K562 (cell line): ENCODE results near the gene PLPP6. TPM values are rescaled to one million over a fixed set of nuclear protein-coding genes. Genes with fewer than 3 reads are reported as not detected.

ENCODE experiments used
- ATAC-seq: fragments of 200-7000 bp; cut with Tn5 transposase; 3 replicates; pipeline ENCODE4 v1.9.1; 2020; ENCODE audit warnings: moderate library complexity
- BruUV-seq: library from RNA; stranded (reverse); fragments of 400-500 nt; replicated peaks from 2 replicates; lab custom pipeline; 2021; lab: Mats Ljungman, UMichigan
- CTCF ChIA-PET: fragments of 300-600 bp; formaldehyde crosslinking; extraction: SDS; loops from one replicate; lab custom pipeline; 2021; ENCODE audit warnings: low intra/inter-chr PET ratio; lab: Yijun Ruan, JAX
- POLR2A ChIA-PET: fragments of 300-600, 350-650 bp; sonication (Branson Sonifier 250); formaldehyde crosslinking; extraction: SDS; loops from one replicate; lab custom pipeline; 2021; ENCODE audit warnings: antibody characterized with exemption, inconsistent platforms; lab: Yijun Ruan, JAX
- DNase-seq, 4 experiments: peaks; one replicate each; pipeline versions ENCODE4 v3.0.0 to v3.0.0-alpha.2; 2011 to 2018; ENCODE audit warnings: low spot score in 3 of 4, mixed read lengths in 3 of 4; ENCODE audit errors: extremely low read depth in 1 of 4
- FAIRE-seq: peaks from 2 replicates; lab custom pipeline; 2011; peaks lifted over from hg19 to GRCh38; lab: Jason Lieb, UNC
- H2AFZ ChIP-seq: 2 replicates; pipeline ENCODE4 v1.6.0; 2011; ENCODE audit warnings: low read depth, low read length, control low read depth, inconsistent platforms
- H3K27ac ChIP-seq: fragments of 200-600 bp; 3 replicates; pipeline ENCODE4 v1.8.0; 2011; ENCODE audit warnings: low read depth, mild to moderate bottlenecking, control low read depth, inconsistent platforms, low read length, moderate library complexity, mixed read lengths; ENCODE audit errors: extremely low read depth
- H3K27me3 ChIP-seq, 2 experiments: fragments of 300-600 bp in 1 of 2; 2 replicates in 1 of 2; 3 replicates in 1 of 2; pipeline versions ENCODE4 v1.6.0 to v1.8.0; 2011; ENCODE audit warnings: inconsistent platforms in 2 of 2, low read length in 2 of 2, mild to moderate bottlenecking in 1 of 2, mixed read lengths in 1 of 2, moderate library complexity in 1 of 2; ENCODE audit not compliant: control insufficient read depth in 2 of 2, insufficient read depth in 2 of 2
- H3K36me3 ChIP-seq: fragments of 300-600 bp; 3 replicates; pipeline ENCODE4 v1.8.0; 2011; ENCODE audit warnings: mild to moderate bottlenecking, low read length, inconsistent platforms; ENCODE audit not compliant: control insufficient read depth, insufficient read depth
- H3K4me1 ChIP-seq, 2 experiments: fragments of 200-600 bp in 1 of 2; replicated peaks in 1 of 2; 2 replicates in 1 of 2; 3 replicates in 1 of 2; pipeline versions ENCODE4 v1.5.1 to v1.8.0; 2011; ENCODE audit warnings: inconsistent platforms in 2 of 2, low read length in 2 of 2, mild to moderate bottlenecking in 1 of 2, mixed read lengths in 1 of 2, moderate library complexity in 1 of 2; ENCODE audit not compliant: control insufficient read depth in 2 of 2, insufficient read depth in 2 of 2
- H3K4me2 ChIP-seq: 2 replicates; pipeline ENCODE4 v1.6.1; 2011; ENCODE audit warnings: low read length, control low read depth, inconsistent platforms, mixed read lengths; ENCODE audit not compliant: insufficient read depth
- H3K4me3 ChIP-seq: fragments of 200-600 bp; sonication (generic), shearing (Covaris generic); 2 replicates; pipeline ENCODE4 v1.5.1; 2016; ENCODE audit warnings: control low read depth, inconsistent platforms
- H3K79me2 ChIP-seq: fragments of 200-600 bp; 3 replicates; pipeline ENCODE4 v1.8.0; 2011; ENCODE audit warnings: low read length, inconsistent platforms; ENCODE audit not compliant: control insufficient read depth, insufficient read depth
- H3K9ac ChIP-seq, 2 experiments: 2 replicates each; pipeline versions ENCODE4 v1.6.0 to v1.6.1; 2011; ENCODE audit warnings: low read depth in 2 of 2, low read length in 2 of 2, control low read depth in 1 of 2, inconsistent platforms in 1 of 2, mild to moderate bottlenecking in 1 of 2, mixed read lengths in 1 of 2; ENCODE audit not compliant: insufficient read depth in 1 of 2
- H3K9me1 ChIP-seq: one replicate; pipeline ENCODE4 v1.6.0; 2011; ENCODE audit warnings: inconsistent platforms, mild to moderate bottlenecking, low read length, moderate library complexity; ENCODE audit not compliant: control insufficient read depth, insufficient read depth
- H3K9me3 ChIP-seq: replicated peaks from 2 replicates; pipeline ENCODE4 v1.5.1; 2011; ENCODE audit warnings: low read depth, low read length, inconsistent platforms; ENCODE audit not compliant: control insufficient read depth, insufficient read depth
- H4K20me1 ChIP-seq: replicated peaks from 2 replicates; pipeline ENCODE4 v1.6.1; 2011; ENCODE audit warnings: low read length, inconsistent platforms, mixed read lengths; ENCODE audit not compliant: control insufficient read depth, insufficient read depth
- BCLAF1 ChIP-seq, 2 experiments: fragments of 450-650 bp in 1 of 2; IDR thresholded peaks; 2 replicates each; pipeline ENCODE4 v1.6.1; 2011 to 2017; ENCODE audit warnings: low read depth in 2 of 2, antibody characterized with exemption in 1 of 2, borderline replicate concordance in 1 of 2, low read length in 1 of 2, mild to moderate bottlenecking in 1 of 2, mixed read lengths in 1 of 2; ENCODE audit not compliant: control insufficient read depth in 1 of 2
- CGGBP1 ChIP-seq: fragments of 250-450 bp; sonication (Bioruptor Pico); IDR thresholded peaks from 2 replicates; pipeline ENCODE4 v1.9.0; 2021; ENCODE audit warnings: mild to moderate bottlenecking
- HNRNPL ChIP-seq: fragments of 200-400 bp; formaldehyde crosslinking; IDR thresholded peaks from 2 replicates; pipeline ENCODE4 v1.6.1; 2017; ENCODE audit warnings: low read depth, mild to moderate bottlenecking, low read length
- KDM5B ChIP-seq: fragments of 200-600 bp; sonication (generic); IDR thresholded peaks from 2 replicates; pipeline ENCODE4 v1.6.1; 2012; ENCODE audit warnings: low read depth, mild to moderate bottlenecking, moderate library complexity, low read length, control low read depth, inconsistent platforms; ENCODE audit not compliant: insufficient replicate concordance
- KLF13 ChIP-seq: fragments of 450-650 bp; IDR thresholded peaks from 2 replicates; pipeline ENCODE4 v1.6.1; 2016; ENCODE audit warnings: missing genetic modification characterization, low read depth, mild to moderate bottlenecking, missing compliant biosample characterization, moderate library complexity, borderline replicate concordance
- WGBS: fragments of 100-300 bp; shearing (Covaris generic); methylation state at CpG from one replicate; pipeline ENCODE4 v1.1.6; 2016; ENCODE audit warnings: low coverage, mixed read lengths; ENCODE audit not compliant: insufficient coverage; ENCODE audit errors: missing lambda C conversion rate; 5-methylcytosine and 5-hydroxymethylcytosine counted together
- in situ Hi-C: fragments of 300-500 bp; cut with MboI; formaldehyde crosslinking; loops from 4 replicates; pipeline ENCODE4 v1.15.0; 2018; ENCODE audit warnings: inconsistent platforms, mixed read lengths
- intact Hi-C: fragments of 100-400 bp; cut with micrococcal nuclease; formaldehyde crosslinking; loops from 2 replicates; pipeline ENCODE4 v1.14.2; 2022
- polyA plus RNA-seq, 8 experiments: library from polyadenylated mRNA; depleted of rRNA in 4 of 8; stranded (reverse) in 5 of 8; unstranded in 3 of 8; fragments of >200 nt; fragmentation: Nextera tagmentation in 2 of 8; fragmentation: Illumina TruSeq in 1 of 8; extraction: Ambion mirVana in 2 of 8; extraction: Trizol in 1 of 8; gene quantifications; 2 replicates each; pipeline versions ENCODE4 v1.2.1 to v1.2.3, GENCODE V29; 2011 to 2014; ENCODE audit warnings: inconsistent platforms in 1 of 8, missing spikeins in 1 of 8
- total RNA-seq, 7 experiments: library from RNA; depleted of rRNA in 6 of 7; stranded (reverse); fragments of >200 nt in 6 of 7; fragmentation: Illumina TruSeq in 2 of 7; extraction: Trizol in 2 of 7; gene quantifications; 2 replicates each; pipeline versions ENCODE4 v1.2.1 to v1.2.3, GENCODE V29; 2011 to 2021; ENCODE audit warnings: low replicate concordance in 1 of 7

PLPP6 gene
- total and polyA plus RNA-seq, 9 of the 15 experiments (the other 6 are each of a cell fraction or from before 2014, with no cell fraction given): 1.9 to 8.9 (median 5.6) TPM

- TF ChIP-seq BCLAF1 (IDR thresholded peaks at IDR 0.05; ENCODE audit: borderline replicate concordance in 1 of 2, control insufficient read depth in 1 of 2, low read depth in 2 of 2, low read length in 1 of 2): no peak
- no peak for TF ChIP-seq KLF13 (tag)
These were observed 43.4 kb upstream of the PLPP6 start (continued) for GRCh38 chr9:4618700-4619099.

GRCh38 chr9:4620057-4620765 lies 41.9 kb upstream of the PLPP6 start:
- no peak for ATAC-seq
- intact Hi-C loops (loop anchor here (10.0 kb wide), 1 partner anchor 235 kb away; no protein-coding TSS in a partner anchor), in situ Hi-C loops (loop anchor here (25.0 kb wide), 1 partner anchor 817 kb away; the partner anchor contains the start of gene PLGRKT)
- Histone ChIP-seq H3K4me3 (no peak overlapping the region), H3K9me3 (no peaks in the 10 kb centered on the region), H3K9me1 (no peaks in the 10 kb centered on the region), H3K27me3 (peaks cover 4 to 5% of the 10 kb centered on the region in 2 experiments), H3K4me2 (no peak overlapping the region), H2AFZ (no peak overlapping the region), H3K27ac (no peak overlapping the region), H4K20me1 (no peaks in the 10 kb centered on the region), H3K4me1 (no peaks in the 10 kb centered on the region; a peak in 1 of 5 replicates), H3K36me3 (no peaks in the 10 kb centered on the region), H3K79me2 (no peaks in the 10 kb centered on the region)
- CTCF ChIA-PET: no interaction called here
- FAIRE-seq: no peak
- no peak for DNase-seq
- 0% methylated on average over 3 of the region's 3 CpGs for WGBS
- BruUV-seq: no TSS peak
- TF ChIP-seq HNRNPL (no peak), KDM5B (no peak), CGGBP1 (no peak)
- TF ChIP-seq, all 486 proteins: peak for 0
- POLR2A ChIA-PET: no interaction called here
- no peak overlapping the region for H3K9ac ChIP-seq
